ENCODE results near the gene CMTR2. TPM values are rescaled to one million over a fixed set of nuclear protein-coding genes. Genes with fewer than 3 reads are reported as not detected.

The CMTR2 gene
- total and polyA plus RNA-seq, 12 donors: 7.8 to 34.1 (median 18.5) TPM

DNA sequence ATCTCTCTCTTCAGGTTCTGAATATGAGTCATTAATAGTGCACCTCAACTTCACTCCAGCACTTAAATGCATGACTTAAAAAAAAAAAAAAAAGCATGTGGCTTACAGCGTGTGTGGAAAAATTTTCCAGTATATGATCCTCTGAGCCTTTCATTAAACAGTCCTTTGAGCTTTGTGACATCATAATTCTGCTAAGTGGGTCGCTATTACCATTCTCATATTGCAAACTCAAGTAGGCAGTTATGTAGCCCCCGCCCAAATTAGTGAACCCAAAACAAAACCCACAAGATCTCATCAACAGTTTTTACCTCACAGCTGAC, 672 bp downstream of the CMTR2 start:
- Histone ChIP-seq H3K27ac (peak overlapping the region in 4 of 5 donors; percentile 74 to 96 (median 86)), H3K4me1 (replicated peaks in 1 of 2) (peaks cover 14 to 15% of the 10 kb centered on the region in 2 donors), H3K4me3 (peak overlapping the region in 2 of 4 donors; percentile 74 to 88), H3K36me3 (replicated peaks in 1 of 2) (peaks cover 0 to 12% of the 10 kb centered on the region in 2 donors), H3K9me3 (replicated peaks in 1 of 3) (no peaks in the 10 kb centered on the region), H3K27me3 (peaks cover 6% of the 10 kb centered on the region)
- DNase-seq: no peak
- TF ChIP-seq, protein P1, sequence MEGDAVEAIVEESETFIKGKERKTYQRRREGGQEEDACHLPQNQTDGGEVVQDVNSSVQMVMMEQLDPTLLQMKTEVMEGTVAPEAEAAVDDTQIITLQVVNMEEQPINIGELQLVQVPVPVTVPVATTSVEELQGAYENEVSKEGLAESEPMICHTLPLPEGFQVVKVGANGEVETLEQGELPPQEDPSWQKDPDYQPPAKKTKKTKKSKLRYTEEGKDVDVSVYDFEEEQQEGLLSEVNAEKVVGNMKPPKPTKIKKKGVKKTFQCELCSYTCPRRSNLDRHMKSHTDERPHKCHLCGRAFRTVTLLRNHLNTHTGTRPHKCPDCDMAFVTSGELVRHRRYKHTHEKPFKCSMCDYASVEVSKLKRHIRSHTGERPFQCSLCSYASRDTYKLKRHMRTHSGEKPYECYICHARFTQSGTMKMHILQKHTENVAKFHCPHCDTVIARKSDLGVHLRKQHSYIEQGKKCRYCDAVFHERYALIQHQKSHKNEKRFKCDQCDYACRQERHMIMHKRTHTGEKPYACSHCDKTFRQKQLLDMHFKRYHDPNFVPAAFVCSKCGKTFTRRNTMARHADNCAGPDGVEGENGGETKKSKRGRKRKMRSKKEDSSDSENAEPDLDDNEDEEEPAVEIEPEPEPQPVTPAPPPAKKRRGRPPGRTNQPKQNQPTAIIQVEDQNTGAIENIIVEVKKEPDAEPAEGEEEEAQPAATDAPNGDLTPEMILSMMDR (IDR thresholded peaks at IDR 0.05): no peak
- no peak for TF ChIP-seq POLR2A (IDR thresholded peaks at IDR 0.05)
- 6 to 12% (median 11%) methylated on average over 3 of the region's 3 CpGs for WGBS, 4 donors
- intact Hi-C loops (cut with DNase I): no loop called here

GRCh38 chr16:71287911-71288310, 1.3 kb downstream of the CMTR2 start:
- Histone ChIP-seq H3K9me3 (replicated peaks in 1 of 3) (no peaks in the 10 kb centered on the region), H3K4me3 (peak overlapping the region in 1 of 4 donors; percentile 74), H3K4me1 (replicated peaks in 1 of 2) (peaks cover 14 to 15% of the 10 kb centered on the region in 2 donors), H3K27ac (no peak overlapping the region), H3K36me3 (replicated peaks in 1 of 2) (peaks cover 0 to 12% of the 10 kb centered on the region in 2 donors), H3K27me3 (peaks cover 2% of the 10 kb centered on the region)
- intact Hi-C loops (cut with DNase I): no loop called here
- no peak for DNase-seq
- TF ChIP-seq, protein P1 (IDR thresholded peaks at IDR 0.05): no peak
- TF ChIP-seq POLR2A (IDR thresholded peaks at IDR 0.05): no peak
- WGBS, 4 donors: 83 to 92% (median 88%) methylated on average over 3 of the region's 3 CpGs

DNA sequence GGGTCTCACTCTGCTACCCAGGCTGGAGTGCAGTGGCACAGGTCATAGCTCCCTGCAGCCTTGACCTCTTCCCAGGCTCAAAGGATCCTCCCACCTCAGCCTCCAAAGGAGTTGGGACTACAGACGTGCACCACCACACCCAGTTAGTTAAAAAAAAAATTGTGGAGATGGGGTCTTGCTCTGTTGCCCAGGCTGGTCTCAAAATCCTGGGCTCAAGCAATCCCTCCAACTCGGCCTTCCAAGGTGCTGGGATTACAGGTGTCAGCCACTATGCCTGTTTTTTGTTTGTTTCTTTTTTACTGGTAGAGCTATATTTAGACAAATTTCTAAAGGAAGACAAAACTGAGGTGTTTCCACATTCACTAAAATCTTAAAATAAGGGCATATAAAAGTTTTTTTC, 1.7 kb downstream of the CMTR2 start:
- Histone ChIP-seq H3K9me3 (replicated peaks in 1 of 3) (no peaks in the 10 kb centered on the region), H3K4me1 (replicated peaks in 1 of 2) (peaks cover 14 to 15% of the 10 kb centered on the region in 2 donors), H3K27me3 (no peaks in the 10 kb centered on the region), H3K4me3 (no peak overlapping the region), H3K27ac (no peak overlapping the region), H3K36me3 (replicated peaks in 1 of 2) (peaks cover 0 to 12% of the 10 kb centered on the region in 2 donors)
- intact Hi-C loops (cut with DNase I): no loop called here
- 80 to 97% (median 88%) methylated on average over 2 of the region's 2 CpGs for WGBS, 4 donors
- no peak for DNase-seq
- TF ChIP-seq POLR2A (IDR thresholded peaks at IDR 0.05): no peak
- TF ChIP-seq, protein P1 (IDR thresholded peaks at IDR 0.05): no peak

DNA sequence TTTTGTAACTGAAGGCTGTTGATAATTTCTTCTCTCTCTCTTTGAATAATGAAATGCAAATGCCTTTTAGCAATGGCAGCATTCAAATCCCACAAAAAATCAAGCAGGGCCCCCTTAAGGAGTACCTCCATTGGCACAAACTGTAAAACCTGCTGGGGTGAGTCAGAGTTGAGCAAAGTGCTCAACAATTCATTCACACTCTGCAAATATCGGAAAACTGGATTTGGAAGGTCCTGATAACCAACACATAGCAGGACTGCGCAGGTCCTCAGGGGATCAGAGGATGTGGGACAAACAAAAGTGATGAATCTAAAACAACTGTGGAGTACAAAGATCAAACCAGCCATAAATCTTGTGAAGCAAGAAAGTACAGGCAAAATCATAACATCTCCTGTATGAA, 5.6 kb downstream of the CMTR2 start:
- intact Hi-C loops (cut with DNase I): no loop called here
- TF ChIP-seq, protein P1 (IDR thresholded peaks at IDR 0.05): no peak
- TF ChIP-seq POLR2A (IDR thresholded peaks at IDR 0.05): no peak
- H3K9me3 ChIP-seq (replicated peaks in 1 of 3): no peaks in the 10 kb centered on the region

More for the DNA sequence above, 5.6 kb downstream of the CMTR2 start:
- 94 to 98% (median 96%) methylated on average over 2 of the region's 2 CpGs for WGBS, 4 donors
- Histone ChIP-seq H3K4me1 (replicated peaks in 1 of 2) (peaks cover 11 to 14% of the 10 kb centered on the region in 2 donors), H3K4me3 (no peak overlapping the region), H3K27ac (no peak overlapping the region), H3K36me3 (replicated peaks in 1 of 2) (peaks cover 0 to 12% of the 10 kb centered on the region in 2 donors), H3K27me3 (no peaks in the 10 kb centered on the region)
- no peak for DNase-seq
